GM19468 (cell line): ENCODE results near the gene GTF3A.
"Not testable (repeated sequence)": the region's sequence is repeated elsewhere in the genome, so short reads cannot be mapped to it uniquely, and the experiment has no call there.

ENCODE experiments used
- ATAC-seq: cut with Tn5 transposase; IDR thresholded peaks from one replicate; pipeline ENCODE4 v1.9.1; 2021; ENCODE audit warnings: mild to moderate bottlenecking, moderate library complexity, moderate number of reproducible peaks; ENCODE audit not compliant: unreplicated experiment; ENCODE audit errors: extremely low read depth

The GTF3A gene

GRCh38 chr13:27424246-27425157, at the start of gene GTF3A:
Gene GTF3A, plus strand, starts transcription at chr13:27424619.
- peak; percentile 53 for ATAC-seq

DNA sequence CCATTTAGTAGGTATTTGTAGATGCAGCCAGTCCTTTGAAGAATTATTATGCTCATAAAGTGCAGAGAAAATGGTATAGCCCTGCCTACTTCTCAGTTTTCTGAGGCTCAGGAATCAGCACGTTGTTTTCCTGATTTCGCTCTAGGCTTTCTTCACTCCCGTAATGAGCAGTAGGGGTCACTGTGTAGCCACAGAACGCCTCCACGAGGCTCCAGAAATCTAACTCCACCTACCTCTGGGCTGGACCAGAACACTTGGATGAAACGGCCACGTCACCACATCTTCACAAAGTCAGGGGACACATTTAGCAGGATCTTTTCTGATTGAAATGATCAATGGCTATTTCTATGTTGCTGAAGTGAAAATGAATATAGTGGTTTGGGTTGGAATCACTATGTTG, 49.8 kb upstream of the GTF3A start:
- peak; percentile 47 for ATAC-seq

DNA sequence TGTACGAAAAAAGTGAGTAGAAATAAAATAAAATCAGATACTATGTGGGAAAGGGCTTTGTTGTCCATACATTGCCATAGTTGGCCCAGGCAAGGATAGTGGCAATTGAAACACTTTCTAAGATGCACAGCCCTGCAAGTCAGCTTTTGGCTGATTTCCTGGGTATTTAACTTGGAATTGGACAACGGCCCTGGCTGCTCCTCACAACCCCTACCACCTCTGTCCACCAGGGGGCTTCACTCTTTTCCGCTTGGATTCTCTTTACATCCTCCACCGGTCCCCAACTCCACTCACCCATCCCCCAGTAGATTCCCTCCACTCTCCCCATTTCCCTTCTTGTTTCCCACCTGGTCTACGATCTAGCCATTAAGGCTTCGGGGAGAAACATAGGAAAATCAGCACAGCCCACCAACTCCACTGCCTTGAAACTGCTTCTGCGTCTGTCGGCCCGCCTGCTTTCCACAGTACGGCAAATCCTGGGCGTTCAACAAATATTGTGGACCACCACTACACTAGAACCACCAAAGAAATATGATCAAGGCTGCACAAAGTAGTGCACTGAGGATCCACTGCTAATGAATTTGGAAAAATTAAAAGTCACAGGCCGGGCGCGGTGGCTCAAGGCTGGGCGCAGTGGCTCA, 48.6 kb upstream of the GTF3A start:
- no peak for ATAC-seq

- ATAC-seq, result no peak
Observed at GRCh38 chr13:27379126-27379525, 45.3 kb upstream of the GTF3A start.

GRCh38 chr13:27379694-27380641, 44.5 kb upstream of the GTF3A start:
- no peak for ATAC-seq

DNA sequence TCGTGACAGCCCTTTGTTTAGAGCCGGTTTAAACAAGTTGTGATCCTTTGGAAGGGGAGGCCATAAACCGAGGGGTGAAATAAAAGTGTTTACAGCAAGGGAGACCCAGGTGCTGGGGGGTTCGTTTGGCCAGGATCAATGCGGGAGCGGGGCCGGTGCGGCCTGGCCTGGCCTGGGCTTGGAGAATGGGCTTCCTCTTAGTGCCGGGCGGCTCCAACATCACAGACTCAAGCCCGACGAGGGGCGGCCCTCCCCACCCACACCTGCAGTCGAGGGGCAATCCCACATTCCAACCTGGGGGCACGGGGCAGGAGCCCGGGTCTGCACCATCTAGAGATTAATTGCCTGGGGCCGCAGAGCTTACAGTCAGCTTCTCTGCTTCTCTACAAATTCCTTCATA, 42.8 kb upstream of the GTF3A start:
- ATAC-seq, result no peak

GRCh38 chr13:27383104-27383921, 41.1 kb upstream of the GTF3A start:
- ATAC-seq, result no peak

DNA sequence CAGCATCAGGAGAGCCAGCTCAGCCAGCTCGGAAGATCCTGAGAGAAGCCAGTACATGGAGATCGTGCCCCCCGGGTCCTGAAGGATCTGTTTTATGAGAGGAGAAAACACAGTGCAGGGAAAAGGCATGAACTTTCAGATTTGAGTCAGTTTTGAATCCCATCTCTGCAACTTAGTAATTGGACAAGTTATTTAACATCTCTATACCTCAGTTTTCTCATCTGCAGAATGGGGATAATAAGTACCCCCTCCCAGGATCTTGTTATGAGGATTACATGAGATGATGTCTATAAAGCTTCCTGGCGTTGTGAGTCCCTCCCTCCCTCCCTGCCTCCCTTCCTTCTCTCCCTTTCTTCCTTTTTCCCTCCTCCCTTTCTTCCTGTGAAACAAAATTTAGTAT, 40.1 kb upstream of the GTF3A start:
- ATAC-seq, result no peak

DNA sequence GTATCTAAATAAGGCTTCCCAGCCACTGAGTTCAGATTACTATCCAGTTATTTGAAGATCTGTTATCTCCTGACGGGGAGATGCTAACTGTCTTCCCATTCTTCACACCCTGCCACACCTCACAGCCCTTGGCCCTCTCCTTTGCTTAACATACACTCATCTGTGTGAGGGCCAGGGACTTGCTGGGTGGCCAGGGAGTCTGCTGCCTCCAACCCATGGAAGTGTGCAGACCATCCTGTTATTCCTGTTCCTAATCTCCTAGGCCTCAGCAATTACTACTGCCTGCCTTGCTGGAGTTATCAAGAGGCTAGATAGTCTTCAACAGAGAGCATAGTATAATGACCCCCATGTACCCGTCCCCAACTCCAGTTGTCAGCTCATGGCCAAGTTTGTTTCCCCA, 36.2 kb upstream of the GTF3A start:
- ATAC-seq, result no peak

DNA sequence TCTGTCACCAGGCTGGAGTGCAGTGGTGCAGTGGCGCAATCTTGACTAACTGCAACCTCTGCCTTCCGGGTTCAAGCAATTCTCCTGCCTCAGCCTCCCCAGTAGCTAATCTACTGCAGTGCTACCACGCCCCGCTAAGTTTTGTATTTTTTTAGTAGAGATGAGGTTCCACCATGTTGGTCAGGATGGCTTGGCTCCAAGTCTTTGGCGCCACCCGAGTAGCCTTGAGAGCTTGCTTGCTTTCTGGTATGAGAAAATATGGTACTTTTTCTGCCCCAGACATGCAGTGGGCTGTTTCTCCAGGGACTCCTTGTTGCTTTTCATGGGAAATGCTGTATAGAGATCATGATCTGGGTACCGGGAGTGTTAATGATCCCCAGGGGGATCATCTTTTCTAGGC, 34.5 kb upstream of the GTF3A start:
- no peak for ATAC-seq

DNA sequence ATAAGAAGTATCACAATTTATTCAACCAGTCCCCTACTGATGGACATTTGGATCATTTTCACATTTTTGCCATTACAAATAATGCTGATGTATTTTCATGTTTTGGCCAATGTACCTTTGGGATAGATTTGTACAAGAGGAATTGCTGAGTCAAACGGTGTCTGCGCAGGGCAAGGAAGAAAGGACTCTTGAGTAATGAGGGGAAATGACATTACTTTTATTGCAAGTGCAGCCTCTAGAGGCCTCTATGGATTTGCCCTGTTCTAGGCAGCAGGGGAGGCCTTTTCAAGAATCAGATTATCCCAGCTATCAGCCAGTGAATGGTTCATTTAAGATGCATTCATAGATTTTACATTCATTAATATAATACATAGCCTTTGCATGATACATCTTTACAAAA, 32.9 kb upstream of the GTF3A start:
- no peak for ATAC-seq

DNA sequence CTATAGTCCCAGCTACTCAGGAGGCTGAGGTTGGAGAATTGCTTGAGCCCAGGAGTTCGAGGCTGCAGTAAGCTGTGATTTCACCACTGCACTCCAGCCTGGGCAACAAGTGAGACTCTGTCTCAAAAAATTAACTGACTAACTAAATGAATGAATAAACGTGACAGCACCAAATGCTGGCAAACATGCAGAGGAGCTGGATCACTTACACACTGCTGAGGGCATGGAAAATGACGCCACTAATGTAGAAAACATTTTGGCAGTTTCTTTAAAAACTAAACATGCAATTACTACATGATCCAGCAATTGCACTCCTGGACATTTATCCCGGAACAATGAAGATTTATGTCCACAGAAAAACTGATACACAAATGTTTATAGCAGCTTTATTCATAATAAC, 31.3 kb upstream of the GTF3A start:
- ATAC-seq, result no peak

DNA sequence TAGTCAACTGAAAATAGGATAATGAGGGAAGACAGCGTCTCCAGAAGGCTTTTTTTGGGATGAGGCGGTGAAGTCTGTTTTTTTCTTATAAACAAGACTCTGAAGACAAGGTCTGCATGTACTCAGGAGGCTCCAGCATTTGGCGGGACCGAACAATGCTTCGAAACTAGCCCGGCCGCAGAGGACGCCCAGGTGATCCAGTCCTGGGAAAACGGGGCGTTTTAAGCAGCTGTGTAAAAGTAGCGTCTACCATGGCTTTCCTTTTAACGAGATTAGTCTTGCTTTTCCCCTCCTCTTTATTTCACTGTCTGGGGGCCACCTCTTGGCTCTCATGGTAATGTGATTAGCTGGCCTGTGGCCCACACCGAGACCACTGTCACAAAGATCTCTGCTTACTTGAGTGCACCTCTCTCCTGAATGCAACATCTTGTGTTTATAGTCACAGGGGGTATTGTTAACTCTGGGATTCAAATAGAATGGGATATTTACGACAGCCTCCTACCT, 29.4 kb upstream of the GTF3A start:
- ATAC-seq, result no peak

DNA sequence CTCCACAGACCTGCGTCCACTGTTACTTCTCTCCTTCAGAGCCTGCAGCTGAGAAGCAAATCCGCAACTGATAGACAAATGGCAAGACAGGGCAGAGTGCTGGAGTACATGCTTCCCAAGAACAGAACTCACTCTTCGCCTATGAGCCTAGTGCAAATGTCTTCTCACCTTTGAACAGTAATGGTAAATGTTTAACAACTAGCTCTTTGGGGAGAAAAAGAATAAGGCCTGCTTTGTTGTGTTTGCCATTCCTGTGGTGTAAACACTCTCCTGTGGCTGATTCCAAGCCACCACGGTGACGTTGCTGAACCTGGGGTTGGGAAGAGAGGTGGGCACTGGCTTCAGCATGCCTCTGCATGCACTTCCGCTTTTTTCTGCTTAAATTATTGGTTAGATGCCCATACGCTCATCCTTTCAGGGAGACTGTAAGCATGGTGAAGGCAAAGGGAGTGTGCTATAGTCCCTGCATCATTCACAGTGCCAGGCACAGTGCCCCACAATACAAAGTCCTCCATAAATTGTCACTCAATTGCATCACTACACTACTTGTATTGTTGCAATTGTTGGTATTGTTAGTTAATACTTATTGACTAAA, 28.1 kb upstream of the GTF3A start:
- ATAC-seq, result no peak

GRCh38 chr13:27398360-27398759, 26.1 kb upstream of the GTF3A start:
- ATAC-seq, result no peak

- ATAC-seq, result not testable (repeated sequence)
Observed at GRCh38 chr13:27400405-27400804, 24.0 kb upstream of the GTF3A start.

GRCh38 chr13:27401210-27401609, 23.2 kb upstream of the GTF3A start:
- ATAC-seq, result no peak

GRCh38 chr13:27403203-27403678, 21.2 kb upstream of the GTF3A start:
- ATAC-seq, result no peak
